SKM-1 (cell line): ENCODE results near the gene C1orf50.
A peak's percentile ranks its signal among the peaks of the same experiment; 100 is the strongest.
"Not testable (repeated sequence)": the region's sequence is repeated elsewhere in the genome, so short reads cannot be mapped to it uniquely, and the experiment has no call there.

Experiments
- DNase-seq: peaks from one replicate; lab custom pipeline; 2025; ENCODE audit not compliant: unreplicated experiment; lab: John Stamatoyannopoulos, UW

Gene C1orf50

GRCh38 chr1:42766741-42767509 lies at the start of gene C1orf50, which contains the start of gene P3H1:
Gene C1orf50 (plus strand): TSS chr1:42767249. CDS start chr1:42767312, 63 bp downstream.
Gene P3H1 (minus strand): TSS chr1:42767028. CDS start chr1:42766971, 57 bp downstream.
- peak; percentile 96 for DNase-seq

- no peak for DNase-seq
Observed at GRCh38 chr1:42720868-42721267, 46.2 kb upstream of the C1orf50 start.

GRCh38 chr1:42721926-42722325 lies 45.1 kb upstream of the C1orf50 start:
- DNase-seq: no peak

GRCh38 chr1:42722403-42722802 lies 44.6 kb upstream of the C1orf50 start:
- not testable (repeated sequence) for DNase-seq

- no peak for DNase-seq
Observed at GRCh38 chr1:42723511-42723910, 43.5 kb upstream of the C1orf50 start.

- DNase-seq: not testable (repeated sequence)
Observed at GRCh38 chr1:42725820-42726219, 41.2 kb upstream of the C1orf50 start.

- DNase-seq: no peak
Observed at GRCh38 chr1:42730002-42730401, 37.0 kb upstream of the C1orf50 start.

- DNase-seq: no peak
Observed at GRCh38 chr1:42730988-42731387, 36.1 kb upstream of the C1orf50 start.

GRCh38 chr1:42731585-42731984 lies 35.5 kb upstream of the C1orf50 start:
- no peak for DNase-seq

- no peak for DNase-seq
Observed at GRCh38 chr1:42732126-42732680, 34.8 kb upstream of the C1orf50 start.

GRCh38 chr1:42733415-42734200 lies 33.4 kb upstream of the C1orf50 start:
- DNase-seq: no peak

- no peak for DNase-seq
Observed at GRCh38 chr1:42734201-42735035, 32.6 kb upstream of the C1orf50 start.

GRCh38 chr1:42735056-42735455 lies 32.0 kb upstream of the C1orf50 start:
- DNase-seq: no peak

- no peak for DNase-seq
Observed at GRCh38 chr1:42735477-42736105, 31.5 kb upstream of the C1orf50 start.

- DNase-seq: no peak
Observed at GRCh38 chr1:42736152-42736551, 30.9 kb upstream of the C1orf50 start.

- no peak for DNase-seq
Observed at GRCh38 chr1:42736571-42737200, 30.4 kb upstream of the C1orf50 start.

- peak; percentile 80 for DNase-seq
Observed at GRCh38 chr1:42737257-42737656, 29.8 kb upstream of the C1orf50 start.

- no peak for DNase-seq
Observed at GRCh38 chr1:42737986-42738677, 28.9 kb upstream of the C1orf50 start.

GRCh38 chr1:42738678-42739226 lies 28.3 kb upstream of the C1orf50 start:
- no peak for DNase-seq
